ENCODE data around the gene LTK.

The LTK gene

GRCh38 chr15:41499109-41499851, 14.3 kb downstream of the LTK start:
- Histone ChIP-seq H3K4me3 (ENCODE audit: low read depth, low read length) (no peak overlapping the region), H3K27me3 (peaks cover 14% of the 10 kb centered on the region; the same call in 1 of the 2 replicates), H3K9me3 (no peaks in the 10 kb centered on the region), H3K36me3 (no peaks in the 10 kb centered on the region; the same call in 1 of the 2 replicates), H3K4me1 (peaks cover 3% of the 10 kb centered on the region; the same call in 1 of the 2 replicates)
- no peak for TF ChIP-seq CTCF (IDR thresholded peaks at IDR 0.05; ENCODE audit: low read depth, low read length)
- no peak for DNase-seq

- TF ChIP-seq CTCF (IDR thresholded peaks at IDR 0.05; ENCODE audit: low read depth, low read length): no peak
- Histone ChIP-seq H3K4me3 (ENCODE audit: low read depth, low read length) (no peak overlapping the region), H3K36me3 (no peaks in the 10 kb centered on the region; the same call in 1 of the 2 replicates), H3K27me3 (peaks cover 19% of the 10 kb centered on the region), H3K4me1 (peaks cover 3% of the 10 kb centered on the region; the same call in 1 of the 2 replicates), H3K9me3 (no peaks in the 10 kb centered on the region)
- no peak for DNase-seq
These were observed 15.0 kb downstream of the LTK start for GRCh38 chr15:41498657-41499056.

- TF ChIP-seq CTCF (IDR thresholded peaks at IDR 0.05; ENCODE audit: low read depth, low read length): no peak
- peaks cover 5% of the 10 kb centered on the region for H3K4me1 ChIP-seq
- DNase-seq: no peak
These were observed 17.7 kb downstream of the LTK start for GRCh38 chr15:41495736-41496599.

GRCh38 chr15:41494922-41495735, 18.5 kb downstream of the LTK start:
- no peaks in the 10 kb centered on the region for H3K36me3 ChIP-seq
- H3K4me3 ChIP-seq (ENCODE audit: low read depth, low read length): no peak overlapping the region
- TF ChIP-seq CTCF (IDR thresholded peaks at IDR 0.05; ENCODE audit: low read depth, low read length): no peak
- peaks cover 5% of the 10 kb centered on the region for H3K27me3 ChIP-seq
- no peak for DNase-seq
- peaks cover 5% of the 10 kb centered on the region for H3K4me1 ChIP-seq
- no peaks in the 10 kb centered on the region for H3K9me3 ChIP-seq

More at GRCh38 chr15:41495736-41496599, 17.7 kb downstream of the LTK start:
- Histone ChIP-seq H3K27me3 (peaks cover 5% of the 10 kb centered on the region), H3K36me3 (no peaks in the 10 kb centered on the region), H3K9me3 (no peaks in the 10 kb centered on the region), H3K4me3 (ENCODE audit: low read depth, low read length) (no peak overlapping the region)

- no peak for TF ChIP-seq CTCF (IDR thresholded peaks at IDR 0.05; ENCODE audit: low read depth, low read length)
- peaks cover 5% of the 10 kb centered on the region for H3K4me1 ChIP-seq
- peak overlapping the region; percentile 38 for H3K4me3 ChIP-seq (ENCODE audit: low read depth, low read length)
- H3K9me3 ChIP-seq: no peaks in the 10 kb centered on the region
- H3K27me3 ChIP-seq: peaks cover 5% of the 10 kb centered on the region
- peak; percentile 51 for DNase-seq
- no peaks in the 10 kb centered on the region for H3K36me3 ChIP-seq
These were observed 19.3 kb downstream of the LTK start for GRCh38 chr15:41494190-41494921.

All from BE2C (cell line).